Ramos (cell line): Measurements from ENCODE around the gene DHX16.
"Not testable (repeated sequence)": the region's sequence is repeated elsewhere in the genome, so short reads cannot be mapped to it uniquely, and the experiment has no call there.

Experiments
- in situ Hi-C: fragments of 300-500 bp; cut with MboI; formaldehyde crosslinking; loops from one replicate; pipeline ENCODE4 v1.14.3; 2022; ENCODE audit warnings: low sequenced_read_pairs; ENCODE audit not compliant: unreplicated experiment

DHX16 gene

DNA sequence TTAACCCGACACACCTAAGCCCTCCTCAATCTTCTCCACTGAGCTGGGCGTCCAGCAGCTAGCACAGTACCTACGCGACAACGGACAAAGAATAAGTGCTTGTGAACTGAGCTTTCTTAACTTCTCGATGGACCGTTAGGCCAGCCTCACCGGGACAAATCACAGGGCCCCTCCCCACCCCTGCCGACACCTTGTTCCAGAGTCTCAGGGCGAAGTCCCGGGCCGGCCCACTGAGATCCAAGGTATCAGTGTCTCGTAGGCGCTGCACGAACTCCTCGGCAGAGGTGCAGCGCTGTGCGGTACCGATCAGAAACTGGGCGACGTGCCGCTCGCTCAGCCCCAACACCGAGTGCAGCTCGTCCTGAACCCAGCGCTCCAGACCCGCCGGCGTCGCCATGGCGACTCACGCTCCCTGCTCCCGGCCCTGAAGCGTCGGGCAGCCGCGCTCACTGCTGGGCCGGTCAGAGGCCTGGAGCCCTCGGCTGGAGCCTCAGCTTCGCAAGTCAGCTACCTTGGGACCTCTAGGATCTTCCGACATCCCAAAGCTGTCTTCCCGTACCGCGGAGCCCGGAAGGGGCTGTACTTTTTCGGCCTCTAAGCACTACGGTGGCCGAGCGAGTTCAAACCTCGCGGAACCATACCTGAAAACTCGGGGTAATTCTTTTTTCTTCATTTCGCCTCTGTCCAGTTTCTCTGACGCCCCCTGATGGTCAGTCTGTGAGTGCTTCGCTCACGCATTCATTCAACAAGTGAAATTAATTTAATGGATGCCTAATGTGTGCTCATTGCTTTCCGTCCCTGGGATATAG is at the start of gene DHX16:
TSS of gene DHX16 (minus strand) at position 562 of the 809 bp plus-strand sequence. CDS start at position 397, 165 bp downstream.
- in situ Hi-C loops = loop anchor here (5.0 kb wide), 1 partner anchor 55 kb away; no protein-coding TSS in a partner anchor

DNA sequence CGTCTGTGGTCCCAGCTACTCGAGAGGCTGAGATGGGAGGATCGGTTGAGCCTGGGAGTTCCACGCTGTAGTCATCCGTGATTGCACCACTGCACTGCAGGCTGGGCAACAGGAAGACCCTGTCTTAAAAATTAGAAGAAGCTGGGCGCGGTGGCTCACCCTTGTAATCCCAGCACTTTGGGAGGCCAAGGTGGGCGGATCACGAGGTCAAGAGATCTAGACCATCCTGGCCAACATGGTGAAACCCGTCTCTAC is 49.1 kb upstream of the DHX16 start:
- in situ Hi-C loops = not testable (repeated sequence)

DNA sequence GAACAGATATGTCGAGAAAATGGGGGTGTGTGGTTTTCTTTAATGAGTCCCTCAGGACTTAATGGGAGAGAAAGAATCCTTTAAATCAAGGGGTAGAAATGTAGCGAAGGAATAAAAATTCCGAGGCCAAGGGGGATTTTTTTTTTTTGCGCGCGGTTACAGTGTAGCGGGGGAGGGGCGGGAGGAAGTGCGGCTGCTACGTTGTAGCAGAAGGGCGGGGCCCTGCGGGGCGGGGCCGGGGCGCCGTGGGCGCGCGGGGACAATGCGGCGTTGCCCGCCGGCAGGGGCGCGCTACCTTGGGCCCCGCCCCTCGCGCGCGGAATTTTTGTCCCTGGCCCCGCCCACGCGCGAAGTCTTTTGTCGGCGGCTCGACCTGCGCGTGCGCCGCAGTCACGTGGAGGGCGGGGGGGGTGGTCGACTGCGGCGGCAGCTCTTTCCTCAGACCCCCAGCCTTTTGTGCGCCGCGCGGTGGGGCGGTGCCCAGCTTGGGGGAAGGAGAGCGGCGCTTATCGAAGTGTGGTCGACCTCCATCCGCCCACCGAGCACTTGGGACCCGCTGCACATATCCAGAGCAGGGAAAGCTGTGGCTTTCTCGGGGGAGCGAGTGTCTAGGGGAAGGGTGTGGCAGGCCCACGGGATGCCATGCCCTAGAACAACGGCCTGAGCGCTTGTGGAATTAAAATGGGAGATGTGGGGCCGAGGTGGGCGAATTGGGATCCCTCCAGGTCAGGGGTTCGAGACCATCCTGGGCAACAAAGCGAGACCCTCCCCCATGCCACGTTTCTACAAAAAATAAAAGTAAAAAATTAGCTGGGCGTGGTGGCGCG is 48.6 kb upstream of the DHX16 start:
- in situ Hi-C loops = no loop called here

DNA sequence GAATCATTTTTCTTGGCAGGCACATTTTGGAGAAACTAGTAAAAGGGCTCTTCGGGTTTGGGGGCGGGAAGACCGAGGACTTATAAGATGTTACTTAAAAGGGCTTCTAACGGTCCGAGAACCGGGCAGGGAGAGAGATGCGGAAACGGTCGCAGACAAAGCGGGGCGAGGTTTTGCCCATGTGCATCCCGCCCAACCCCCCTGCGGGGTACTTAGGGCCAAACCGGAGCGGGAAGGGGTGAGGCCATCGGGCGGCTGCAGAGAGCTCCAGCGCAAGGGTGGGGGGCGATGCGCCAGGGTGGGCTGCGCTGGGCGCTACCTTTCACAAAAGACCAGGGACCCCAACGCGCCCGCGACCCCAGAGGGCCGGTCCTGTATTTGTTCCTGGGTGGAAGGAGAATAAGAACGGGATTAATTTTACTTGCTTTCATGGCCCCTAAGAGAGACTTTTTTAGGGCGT is 48.0 kb upstream of the DHX16 start:
- in situ Hi-C loops = no loop called here

DNA sequence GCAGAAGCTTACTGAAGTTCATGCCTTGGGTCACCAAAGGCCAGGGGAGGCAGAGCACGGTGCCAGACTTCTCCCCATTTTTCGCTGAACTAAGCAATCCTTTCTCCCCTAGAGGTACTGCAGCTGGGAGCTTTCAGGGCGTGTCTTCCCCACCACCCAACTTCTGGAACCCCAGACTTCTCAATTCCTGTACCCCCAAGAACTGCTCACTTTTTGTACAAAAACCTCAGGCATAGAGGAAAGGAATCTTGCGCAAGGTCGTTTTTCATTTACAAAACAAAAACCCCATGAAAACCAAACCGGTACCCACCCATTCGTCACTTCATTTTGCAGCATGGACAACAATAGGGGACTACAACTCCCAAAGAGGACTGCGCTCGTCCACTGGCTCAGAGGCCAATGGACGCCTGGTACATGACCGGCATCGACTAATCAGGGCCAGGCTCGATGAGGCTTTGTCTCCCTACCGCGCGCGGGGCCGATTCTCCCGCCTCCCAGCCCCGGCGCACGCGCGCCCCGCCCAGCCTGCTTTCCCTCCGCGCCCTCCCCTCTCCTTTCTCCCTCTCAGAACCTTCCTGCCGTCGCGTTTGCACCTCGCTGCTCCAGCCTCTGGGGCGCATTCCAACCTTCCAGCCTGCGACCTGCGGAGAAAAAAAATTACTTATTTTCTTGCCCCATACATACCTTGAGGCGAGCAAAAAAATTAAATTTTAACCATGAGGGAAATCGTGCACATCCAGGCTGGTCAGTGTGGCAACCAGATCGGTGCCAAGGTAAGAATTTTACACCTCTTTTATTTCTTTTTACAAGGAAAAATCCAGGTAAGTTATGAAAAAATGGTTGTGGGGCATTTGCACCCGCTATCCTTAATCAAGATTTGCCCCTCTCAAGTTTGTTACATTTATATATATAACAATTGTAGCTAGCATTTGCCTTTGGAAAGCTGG is 47.3 kb upstream of the DHX16 start, which contains the start of gene TUBB:
TSS of gene TUBB (plus strand) at position 562 of the 947 bp plus-strand sequence. CDS start at position 717, 155 bp downstream.
- in situ Hi-C loops = no loop called here

DNA sequence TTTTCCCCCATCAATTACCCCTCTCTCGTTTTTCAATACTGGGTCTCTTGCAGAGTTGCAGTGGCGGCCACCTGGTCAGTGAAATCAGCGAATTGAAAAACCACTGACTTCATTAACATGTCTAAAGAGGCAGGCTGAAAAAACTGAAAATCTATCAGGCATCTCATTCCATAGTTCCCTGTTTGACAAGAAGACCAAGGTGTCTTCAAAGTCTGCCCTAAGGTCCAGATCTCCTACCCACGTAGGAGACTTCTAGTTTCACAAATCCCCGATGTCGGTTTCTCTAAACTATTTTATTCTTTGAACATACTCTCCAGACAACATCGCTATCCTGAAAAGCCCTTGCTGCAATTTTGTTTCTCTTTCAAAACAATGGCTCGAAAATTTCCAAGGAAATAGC is 46.5 kb upstream of the DHX16 start:
- in situ Hi-C loops = no loop called here

DNA sequence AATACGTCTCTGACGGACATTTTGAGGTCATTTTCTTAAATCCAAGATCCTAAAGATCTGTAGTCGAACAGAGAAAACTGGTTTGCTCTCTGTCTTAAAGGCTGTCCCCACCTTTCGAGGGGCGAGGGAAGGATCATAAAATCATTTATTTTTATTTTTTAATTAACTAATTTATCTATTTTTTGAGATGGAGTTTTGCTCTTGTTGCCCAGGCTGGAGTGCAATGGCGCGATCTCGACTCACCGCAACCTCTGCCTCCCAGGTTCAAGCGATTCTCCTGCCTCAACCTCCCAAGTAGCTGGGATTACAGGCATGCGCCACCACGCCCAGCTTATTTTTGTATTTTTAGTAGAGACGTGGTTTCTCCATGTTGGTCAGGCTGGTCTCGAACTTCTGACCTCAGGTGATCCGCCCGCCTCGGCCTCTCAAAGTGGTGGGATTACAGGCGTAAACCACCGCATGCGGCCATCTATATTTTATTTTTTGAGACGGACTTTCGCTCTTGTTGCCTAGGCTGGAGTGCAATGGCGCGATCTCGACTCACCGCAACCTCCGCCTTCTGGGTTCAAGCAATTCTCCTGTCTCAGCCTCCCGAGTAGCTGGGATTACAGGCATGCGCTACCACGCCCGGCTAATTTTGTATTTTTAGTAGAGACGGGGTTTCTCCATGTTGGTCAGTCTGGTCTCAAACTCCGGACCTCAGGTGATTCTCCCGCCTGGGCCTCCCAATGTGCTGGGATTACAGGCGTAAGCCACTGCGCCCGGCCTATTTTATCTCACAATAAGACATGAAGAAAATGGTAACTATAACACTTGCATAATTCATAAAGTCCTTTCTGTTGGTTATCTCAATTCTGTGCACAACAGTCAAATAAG is 45.3 kb upstream of the DHX16 start:
- in situ Hi-C loops = not testable (repeated sequence)

DNA sequence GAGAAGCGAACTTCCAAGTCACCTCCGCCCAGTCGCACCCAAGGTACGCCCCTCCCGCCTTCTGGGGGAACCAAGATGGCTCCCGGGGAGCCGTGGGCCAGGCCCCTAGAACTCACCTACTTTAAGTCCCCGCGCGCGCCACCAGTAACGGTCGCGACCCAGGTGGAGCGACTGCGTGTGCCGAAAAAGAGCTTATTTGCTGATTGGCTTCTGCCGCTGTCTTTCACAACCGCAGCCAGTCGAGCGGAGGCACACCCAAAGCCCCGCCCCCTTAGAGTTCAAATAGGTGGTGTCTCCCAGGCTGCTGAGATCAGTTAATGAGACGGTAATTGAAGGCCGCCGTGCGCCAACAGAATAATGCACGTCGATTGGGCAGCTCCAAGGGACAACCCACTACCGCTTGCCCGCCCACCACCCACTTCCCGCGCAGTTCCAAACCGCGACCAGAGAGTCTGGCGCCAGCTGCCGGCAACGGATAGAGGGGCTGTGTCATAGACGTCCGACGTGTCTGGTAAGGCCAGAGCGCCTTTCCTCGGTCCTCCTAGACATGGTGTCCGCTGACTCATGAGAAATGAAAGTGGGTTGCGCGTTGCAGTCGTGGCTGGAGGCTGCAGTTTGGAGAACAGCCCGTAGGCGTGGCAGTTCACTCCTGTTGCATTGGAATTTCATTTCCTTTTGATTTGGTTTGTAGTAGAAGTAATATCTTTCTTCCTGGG is 44.5 kb upstream of the DHX16 start, which contains the start of gene MDC1:
TSS of gene MDC1 (minus strand) at position 153 of the 716 bp plus-strand sequence. CDS start 2,106 bp downstream, outside the sequence.
- in situ Hi-C loops = no loop called here

DNA sequence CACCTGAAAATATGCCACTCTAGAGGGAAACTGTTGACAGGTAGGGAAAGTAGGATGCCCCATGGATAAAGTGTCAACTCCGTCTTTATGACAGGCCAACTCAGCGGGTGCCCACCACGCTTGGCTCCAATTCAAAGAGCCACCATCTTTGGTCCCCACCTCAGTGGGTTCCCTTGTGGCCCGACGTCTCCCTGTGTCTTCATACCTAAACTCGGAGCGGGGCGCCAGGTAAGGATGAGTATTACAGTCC is 44.0 kb upstream of the DHX16 start:
- in situ Hi-C loops = no loop called here

DNA sequence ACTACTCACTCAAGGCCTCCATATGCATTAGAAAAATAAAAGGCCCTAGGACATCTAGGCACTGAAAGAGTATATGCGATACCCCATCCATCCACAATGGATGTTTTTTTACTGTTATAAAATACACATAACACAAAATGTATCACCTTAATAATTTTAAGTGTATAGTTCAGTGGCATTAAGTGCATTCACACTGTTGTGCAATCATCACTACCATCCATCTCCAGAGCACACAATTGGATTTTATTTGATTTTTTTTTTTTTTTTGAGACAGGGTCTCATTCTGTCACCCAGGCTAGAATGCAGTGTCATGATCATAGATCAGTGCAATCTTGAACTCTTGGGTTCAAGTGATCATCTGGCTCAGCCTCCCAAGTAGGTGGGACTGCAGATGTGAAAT is 41.5 kb upstream of the DHX16 start:
- in situ Hi-C loops = no loop called here

DNA sequence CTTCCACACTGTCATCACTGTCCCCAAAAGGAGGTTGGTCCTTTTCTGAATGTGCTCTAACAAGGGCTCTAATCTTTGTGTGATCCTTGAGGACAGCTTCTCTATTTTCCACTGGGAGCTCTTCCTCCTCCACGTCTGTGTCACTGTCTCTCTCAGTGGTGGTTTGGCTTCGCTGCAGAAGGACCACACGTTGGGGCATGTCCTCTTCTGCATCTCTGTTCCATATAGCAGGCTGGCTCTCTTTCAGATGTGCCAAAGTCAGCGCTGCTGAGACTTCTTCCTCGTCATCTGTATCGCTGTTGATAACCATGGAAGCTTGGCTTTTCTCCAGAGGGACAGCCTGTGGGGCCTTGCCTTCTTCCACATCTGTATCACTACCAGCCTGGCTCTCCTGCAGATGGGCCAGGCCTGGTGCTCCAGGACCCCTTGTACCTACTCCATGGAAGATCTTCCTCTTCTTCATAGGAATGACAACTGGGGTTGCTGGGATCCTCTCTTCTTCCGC is 39.7 kb upstream of the DHX16 start:
- in situ Hi-C loops = no loop called here

DNA sequence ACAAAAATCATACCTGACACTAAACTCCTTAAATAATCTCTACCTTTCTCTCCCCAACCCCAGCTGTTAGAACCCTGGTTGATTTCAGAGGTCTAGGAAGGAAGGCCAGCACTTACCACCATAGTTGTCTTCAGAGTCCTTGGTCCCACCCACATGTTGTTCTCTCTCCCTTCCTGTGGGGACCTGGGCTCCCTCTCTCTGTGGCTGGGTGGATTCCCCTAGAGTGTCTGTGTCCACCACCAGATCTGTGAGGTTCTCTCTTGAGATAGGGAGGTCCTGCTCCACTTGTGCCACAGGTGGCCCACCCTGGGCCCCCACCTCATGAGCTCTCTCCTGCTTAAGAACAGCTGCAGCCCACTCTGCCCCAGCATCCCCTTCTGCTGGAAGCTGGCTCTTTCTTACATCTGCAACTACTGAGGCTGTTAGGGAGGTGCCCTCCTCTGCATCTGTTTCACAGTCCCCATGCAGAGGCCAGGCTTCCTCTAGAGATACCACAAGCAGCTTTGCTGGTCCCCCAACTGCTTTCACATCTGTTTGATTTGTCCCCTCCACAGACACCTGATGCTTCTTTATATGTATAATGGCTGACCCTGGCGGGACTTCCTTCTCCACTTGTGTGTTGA is 39.1 kb upstream of the DHX16 start:
- in situ Hi-C loops = no loop called here

DNA sequence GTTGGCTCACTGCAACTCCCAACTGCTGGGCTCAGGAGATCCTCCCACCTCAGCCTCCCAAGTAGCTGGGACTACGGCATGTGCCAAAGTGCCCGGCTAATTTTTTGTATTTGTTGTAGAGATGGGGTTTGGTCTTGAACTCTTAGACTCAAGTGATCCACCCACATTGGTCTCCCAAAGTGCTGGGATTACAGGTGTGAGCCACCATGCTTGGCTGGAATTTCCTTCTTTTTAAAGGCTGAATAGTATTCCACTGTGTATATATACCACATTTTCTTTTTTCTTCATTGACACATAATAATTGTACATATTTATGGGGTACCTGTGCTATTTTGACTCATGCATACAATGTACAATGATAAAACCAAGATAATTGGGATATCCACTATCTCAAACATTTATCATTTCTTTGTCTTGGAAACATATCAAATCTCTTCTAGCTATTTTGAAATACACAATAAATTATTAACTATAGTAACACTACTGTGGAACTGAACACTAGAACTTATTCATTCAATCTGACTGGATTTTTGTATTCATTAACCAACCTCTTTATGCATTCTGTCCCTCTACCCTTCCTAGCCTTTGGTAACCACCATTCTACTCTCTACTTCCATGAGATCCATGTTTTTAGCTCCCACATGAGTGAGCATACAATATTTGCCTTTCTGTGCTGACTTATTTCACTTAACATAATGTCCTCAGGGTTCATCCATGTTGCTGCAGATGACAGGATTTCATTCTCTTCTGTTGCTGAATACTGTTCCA is 36.5 kb upstream of the DHX16 start:
- in situ Hi-C loops = no loop called here

DNA sequence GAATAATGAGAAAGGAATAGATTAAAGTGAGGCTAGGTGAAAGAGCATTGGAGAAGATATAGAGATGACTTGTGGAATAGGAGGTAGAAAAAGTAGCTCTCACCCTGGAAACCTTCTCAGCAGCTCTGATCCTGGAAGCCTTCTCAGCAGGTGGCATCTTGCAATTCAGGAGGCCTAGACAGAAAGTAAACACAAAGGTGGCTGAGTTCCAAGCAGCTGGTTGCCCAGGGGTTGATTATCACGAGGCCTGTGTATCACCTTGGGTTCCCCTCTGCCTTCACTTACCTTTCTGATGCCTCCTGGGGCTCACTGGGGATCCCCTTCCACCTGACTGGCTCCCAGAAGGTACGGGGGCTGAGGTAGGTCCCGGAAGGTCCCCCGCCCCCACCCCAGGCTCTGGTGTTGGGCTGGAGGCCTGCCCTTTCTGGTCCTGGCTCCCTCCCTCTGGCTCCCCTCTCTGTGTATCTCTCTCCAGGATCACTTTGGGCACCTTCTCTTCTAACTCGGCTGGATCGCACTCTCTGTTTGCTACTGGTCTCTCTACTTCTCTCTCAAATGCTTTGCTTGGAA is 34.6 kb upstream of the DHX16 start:
- in situ Hi-C loops = no loop called here

DNA sequence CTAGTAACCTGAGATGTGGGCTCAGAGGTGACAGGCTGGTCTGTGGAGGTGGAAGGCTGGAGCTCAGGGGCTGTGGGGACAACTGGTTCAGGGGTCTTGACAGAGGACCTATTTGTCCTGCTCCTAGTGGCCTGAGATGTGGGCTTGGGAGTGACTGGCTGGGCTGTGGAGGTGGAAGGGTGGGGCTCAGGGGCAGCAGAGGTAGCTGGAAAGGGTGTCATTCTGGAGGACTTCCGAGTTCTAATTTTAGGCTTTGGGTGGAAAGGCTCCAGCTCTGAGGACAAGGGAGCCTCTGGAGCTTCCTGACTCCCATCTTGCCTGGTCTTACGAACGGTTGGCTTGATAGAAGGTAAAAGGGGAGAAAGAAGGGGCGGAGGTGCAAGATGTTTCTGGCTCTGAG is 32.8 kb upstream of the DHX16 start:
- in situ Hi-C loops = no loop called here

DNA sequence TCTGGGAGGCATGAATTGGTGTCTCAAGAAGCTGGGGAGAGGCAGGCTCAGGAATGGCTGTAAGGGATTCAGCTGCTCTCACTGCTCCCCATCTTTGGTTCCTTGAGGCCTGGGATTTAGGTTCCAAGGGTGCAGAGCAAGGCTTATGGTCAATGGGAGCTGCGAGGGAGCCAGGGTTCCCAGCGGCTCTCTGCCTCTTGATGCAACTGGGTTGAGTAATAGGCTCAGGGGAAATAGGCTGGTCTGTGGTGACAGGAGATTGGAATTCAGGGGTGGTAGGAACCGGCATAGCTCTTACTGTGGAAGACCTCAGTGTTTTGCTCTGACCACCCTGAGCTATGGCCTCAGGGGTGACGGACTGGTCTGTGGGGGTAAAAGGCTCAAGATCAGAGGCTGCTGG is 31.0 kb upstream of the DHX16 start:
- in situ Hi-C loops = no loop called here

DNA sequence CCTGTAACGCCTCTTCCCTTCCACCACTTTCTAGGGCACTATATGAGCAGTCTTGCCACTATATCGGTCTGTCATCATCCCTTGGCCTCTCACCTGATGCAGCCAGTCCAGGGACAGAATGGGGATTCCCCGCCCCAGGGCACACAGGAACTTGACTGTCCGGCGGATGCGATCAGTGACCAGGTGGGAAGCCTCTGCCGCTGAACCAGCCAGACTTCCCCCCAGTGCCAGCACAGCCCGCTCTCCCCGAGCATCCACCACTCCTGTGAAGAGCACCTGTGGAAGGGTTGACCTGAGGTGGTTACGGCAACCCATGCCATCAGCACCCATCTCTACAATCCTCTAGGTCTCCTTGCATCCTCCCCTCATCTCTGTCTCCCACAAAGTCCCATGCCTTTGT is 30.2 kb upstream of the DHX16 start:
- in situ Hi-C loops = no loop called here
